ENCODE data around the gene SEBOX.

DNA sequence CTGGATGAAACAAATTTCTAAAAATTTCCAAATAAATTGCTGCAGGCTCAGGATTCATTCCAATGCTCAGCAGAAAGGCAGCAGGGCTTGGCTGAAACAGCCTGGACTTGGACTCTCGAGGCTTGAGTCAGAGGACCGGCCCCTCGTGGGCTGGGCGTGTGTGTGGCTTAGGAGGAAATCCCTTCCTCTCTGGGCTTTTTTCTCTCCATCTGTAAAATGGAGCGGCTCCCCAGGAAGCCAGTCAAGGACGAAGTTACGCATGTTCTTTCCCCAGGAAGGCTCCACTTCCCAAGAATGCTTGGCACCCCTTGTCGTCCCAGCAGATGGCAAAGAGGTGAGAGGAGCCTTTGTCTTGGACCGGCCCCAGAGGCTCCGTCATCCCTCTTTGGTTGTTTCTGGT, 27.5 kb upstream of the SEBOX start:
- TF ChIP-seq, protein P1, sequence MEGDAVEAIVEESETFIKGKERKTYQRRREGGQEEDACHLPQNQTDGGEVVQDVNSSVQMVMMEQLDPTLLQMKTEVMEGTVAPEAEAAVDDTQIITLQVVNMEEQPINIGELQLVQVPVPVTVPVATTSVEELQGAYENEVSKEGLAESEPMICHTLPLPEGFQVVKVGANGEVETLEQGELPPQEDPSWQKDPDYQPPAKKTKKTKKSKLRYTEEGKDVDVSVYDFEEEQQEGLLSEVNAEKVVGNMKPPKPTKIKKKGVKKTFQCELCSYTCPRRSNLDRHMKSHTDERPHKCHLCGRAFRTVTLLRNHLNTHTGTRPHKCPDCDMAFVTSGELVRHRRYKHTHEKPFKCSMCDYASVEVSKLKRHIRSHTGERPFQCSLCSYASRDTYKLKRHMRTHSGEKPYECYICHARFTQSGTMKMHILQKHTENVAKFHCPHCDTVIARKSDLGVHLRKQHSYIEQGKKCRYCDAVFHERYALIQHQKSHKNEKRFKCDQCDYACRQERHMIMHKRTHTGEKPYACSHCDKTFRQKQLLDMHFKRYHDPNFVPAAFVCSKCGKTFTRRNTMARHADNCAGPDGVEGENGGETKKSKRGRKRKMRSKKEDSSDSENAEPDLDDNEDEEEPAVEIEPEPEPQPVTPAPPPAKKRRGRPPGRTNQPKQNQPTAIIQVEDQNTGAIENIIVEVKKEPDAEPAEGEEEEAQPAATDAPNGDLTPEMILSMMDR (IDR thresholded peaks at IDR 0.05) = no peak
- TF ChIP-seq POLR2A (IDR thresholded peaks at IDR 0.05) = no peak

Data from prostate gland (tissue), 2 donors.